GM18499 (cell line): ENCODE measurements around the gene NOX4.
"Not testable (repeated sequence)": the region's sequence is repeated elsewhere in the genome, so short reads cannot be mapped to it uniquely, and the experiment has no call there.

ENCODE experiments used
- ATAC-seq: cut with Tn5 transposase; IDR thresholded peaks from one replicate; pipeline ENCODE4 v1.9.1; 2021; ENCODE audit warnings: moderate number of reproducible peaks; ENCODE audit not compliant: insufficient read depth, unreplicated experiment

The NOX4 gene

GRCh38 chr11:89327885-89328284, 163.3 kb downstream of the NOX4 start:
- ATAC-seq: no peak

GRCh38 chr11:89321401-89321800, 169.8 kb downstream of the NOX4 start:
- no peak for ATAC-seq

DNA sequence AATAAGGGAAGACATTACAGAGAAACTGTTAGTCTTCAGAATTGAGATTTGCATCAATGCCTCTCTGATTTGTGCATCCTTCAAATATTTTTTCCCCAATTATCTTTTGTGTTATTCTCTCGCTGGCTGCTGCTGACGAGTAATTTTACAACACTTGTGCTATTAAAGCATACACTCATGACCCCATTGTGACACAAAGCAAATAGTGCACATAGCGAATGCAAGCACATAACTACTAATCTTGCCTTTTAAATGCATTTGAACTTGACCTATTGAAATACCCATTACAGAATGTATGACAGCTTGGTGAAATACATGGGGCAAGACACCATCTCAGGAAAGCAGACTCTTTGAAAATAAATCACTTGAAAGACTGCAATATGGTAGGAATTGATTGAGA, 180.6 kb downstream of the NOX4 start:
- not testable (repeated sequence) for ATAC-seq

- not testable (repeated sequence) for ATAC-seq
These were observed 181.7 kb downstream of the NOX4 start for GRCh38 chr11:89309321-89309985.

GRCh38 chr11:89308272-89308671, 182.9 kb downstream of the NOX4 start:
- ATAC-seq: not testable (repeated sequence)

DNA sequence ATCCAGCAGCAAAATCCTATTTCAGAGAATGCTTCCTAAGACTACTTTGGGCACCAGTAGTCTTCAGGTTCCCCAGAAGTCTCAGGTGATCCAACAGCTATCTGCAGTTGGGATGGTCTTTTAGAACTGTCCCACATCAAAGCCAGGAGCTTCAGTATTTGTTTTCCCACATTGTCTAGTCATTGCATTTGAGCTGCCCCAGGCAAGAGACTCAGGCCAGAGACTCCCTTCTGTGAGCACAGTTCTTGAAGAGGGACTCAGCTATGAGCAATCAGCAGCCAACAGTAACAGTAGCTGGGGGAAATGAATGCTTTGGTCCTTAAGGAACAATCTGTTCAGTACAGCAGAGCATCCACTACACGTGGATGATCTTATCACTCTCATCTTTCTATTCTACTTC, 188.1 kb downstream of the NOX4 start:
- not testable (repeated sequence) for ATAC-seq

DNA sequence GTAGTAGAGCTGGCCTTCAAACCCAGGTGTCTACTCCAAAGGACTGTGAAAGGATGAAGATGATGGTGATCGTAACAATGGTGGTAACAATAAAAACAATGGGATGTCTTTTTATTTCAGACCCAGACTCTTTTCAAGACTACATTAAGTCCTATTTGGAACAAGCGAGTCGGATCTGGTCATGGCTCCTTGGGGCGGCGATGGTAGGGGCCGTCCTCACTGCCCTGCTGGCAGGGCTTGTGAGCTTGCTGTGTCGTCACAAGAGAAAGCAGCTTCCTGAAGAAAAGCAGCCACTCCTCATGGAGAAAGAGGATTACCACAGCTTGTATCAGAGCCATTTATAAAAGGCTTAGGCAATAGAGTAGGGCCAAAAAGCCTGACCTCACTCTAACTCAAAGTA, 196.2 kb downstream of the NOX4 start:
- ATAC-seq: not testable (repeated sequence)

DNA sequence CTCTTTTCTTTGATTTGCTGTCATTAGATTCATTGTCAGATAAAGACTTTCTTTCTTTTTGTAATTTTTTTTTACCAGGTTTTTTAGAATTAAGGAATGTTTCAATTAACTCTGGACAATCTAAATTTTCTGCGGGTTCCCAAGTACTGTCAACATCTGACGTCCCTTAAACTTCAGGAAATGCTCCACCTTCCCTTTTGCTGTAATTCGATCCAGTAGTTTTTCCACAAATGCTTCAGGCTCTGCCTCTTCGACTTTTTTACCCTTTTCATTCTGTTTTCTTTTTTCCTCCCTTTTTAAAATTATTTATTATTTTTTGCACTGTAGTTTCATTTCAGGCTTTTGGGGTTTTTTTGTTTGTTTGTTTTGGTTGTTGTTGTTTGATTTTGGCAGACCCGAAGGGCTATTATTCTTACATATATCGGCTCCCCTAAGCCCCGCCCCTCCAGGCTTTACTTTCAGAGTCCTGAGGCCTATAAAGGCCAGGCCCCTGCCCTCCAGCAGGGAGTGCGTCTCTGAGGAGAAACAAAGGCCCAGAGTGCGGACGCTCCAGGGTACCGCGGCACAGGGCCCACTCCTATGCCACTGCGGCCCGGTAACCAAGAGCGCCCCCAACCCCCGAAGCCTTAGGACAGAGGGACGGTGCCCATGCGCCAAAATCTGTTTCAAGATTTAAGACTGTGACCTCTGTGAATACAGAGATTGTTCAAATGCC, 197.1 kb downstream of the NOX4 start:
- no peak for ATAC-seq

DNA sequence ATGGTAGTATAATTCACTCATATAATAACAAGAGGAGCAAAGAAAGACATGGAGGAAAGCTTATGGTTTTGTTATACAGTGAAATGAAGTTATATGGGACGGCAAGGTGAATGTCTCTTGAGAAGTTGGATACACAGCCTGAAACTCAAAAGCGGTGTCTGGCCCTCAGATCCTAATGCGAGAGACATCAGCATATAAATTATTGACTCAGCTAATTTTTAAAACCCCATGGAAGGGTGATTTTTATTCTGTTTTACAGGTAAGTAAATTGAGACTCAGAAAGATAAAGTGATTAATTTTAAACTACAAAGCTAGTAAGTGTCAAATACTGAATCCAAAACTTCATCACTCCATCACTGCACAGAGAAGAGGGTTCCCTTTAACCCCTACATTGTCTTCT, 203.2 kb downstream of the NOX4 start:
- not testable (repeated sequence) for ATAC-seq

DNA sequence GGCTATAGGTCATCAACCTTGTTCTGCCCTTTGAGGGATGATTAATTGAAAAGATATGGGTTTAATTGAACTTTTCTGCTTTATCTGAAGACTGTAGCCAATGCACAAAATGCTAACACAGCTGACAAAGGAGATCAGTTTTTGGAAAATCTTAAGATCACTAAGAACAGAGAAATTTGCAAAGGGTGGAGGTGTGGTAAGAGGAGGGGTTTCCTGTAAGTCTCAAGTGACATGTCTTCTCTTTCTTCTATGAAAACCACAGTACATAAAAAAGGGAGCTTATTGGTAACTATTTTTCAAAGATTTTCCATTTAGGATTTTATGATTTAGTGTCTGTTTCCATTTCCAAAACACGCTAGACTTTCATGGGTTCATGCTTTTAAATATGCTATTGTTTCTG, 204.6 kb downstream of the NOX4 start:
- ATAC-seq: not testable (repeated sequence)

DNA sequence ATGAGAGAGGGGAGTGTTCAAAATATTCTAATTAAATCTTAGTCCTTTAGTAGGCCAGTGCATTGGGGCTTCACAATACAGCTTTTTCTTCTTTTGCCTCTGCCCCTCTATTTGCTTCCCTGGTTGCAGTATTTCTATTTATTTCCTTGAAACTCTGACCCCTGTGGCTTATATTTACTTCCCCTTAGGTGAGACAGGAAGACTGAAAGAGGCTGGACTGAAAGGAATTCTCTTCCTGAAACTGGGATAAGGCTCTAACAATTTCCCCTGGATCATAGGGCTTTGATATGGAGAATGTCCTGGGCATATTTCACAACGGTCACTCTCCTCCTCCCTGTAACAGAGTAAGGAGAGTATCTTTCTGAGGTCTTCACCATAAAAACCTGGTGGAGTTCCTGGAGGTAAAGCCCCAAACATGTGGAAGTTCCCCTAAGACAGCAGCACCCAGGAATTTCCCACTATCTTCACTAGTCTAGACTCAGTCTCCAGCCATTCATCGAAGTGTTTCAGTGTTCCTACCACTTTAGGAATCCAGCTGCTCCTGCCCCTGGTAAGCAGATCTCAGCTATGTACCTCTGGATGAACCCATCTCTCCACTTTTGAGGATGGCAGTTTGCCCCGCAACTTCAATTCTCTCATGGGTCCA, 210.0 kb downstream of the NOX4 start:
- ATAC-seq: not testable (repeated sequence)

- ATAC-seq: no peak
These were observed 212.0 kb downstream of the NOX4 start for GRCh38 chr11:89279176-89279575.

DNA sequence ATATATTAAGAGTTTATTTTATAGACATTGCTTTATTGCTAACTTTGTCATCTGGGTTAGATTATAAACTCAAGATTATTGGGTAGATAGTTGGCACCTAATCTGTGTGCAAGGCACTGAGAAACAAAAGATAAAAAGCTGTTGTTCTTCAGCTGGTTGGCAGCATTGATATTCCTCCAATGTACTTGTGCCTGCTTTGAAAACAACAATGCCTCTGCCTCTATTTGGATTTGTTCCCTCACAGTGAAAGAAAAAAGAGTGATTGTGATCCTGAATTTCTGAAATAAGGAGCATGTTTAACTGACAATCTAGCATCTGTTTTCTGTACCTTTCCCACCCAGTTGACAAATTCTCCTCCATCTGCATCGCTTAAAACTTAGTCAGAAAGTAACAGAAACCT, 215.2 kb downstream of the NOX4 start:
- no peak for ATAC-seq
